Measurements from ENCODE around the gene AMDHD2. TPM values are rescaled to one million over a fixed set of nuclear protein-coding genes. Genes with fewer than 3 reads are reported as not detected.

The AMDHD2 gene
- total RNA-seq, 1 donor from 2014 or later, result 58.3 TPM

GRCh38 chr16:2514333-2515179, 5.6 kb upstream of the AMDHD2 start:
- peaks cover 1% of the 10 kb centered on the region for H3K27me3 Mint-ChIP-seq (ENCODE audit: low read depth)
- TF ChIP-seq CTCF (conservative IDR thresholded peaks at IDR 0.05), result no peak
- H3K36me3 Mint-ChIP-seq (ENCODE audit: low read depth), result no peaks in the 10 kb centered on the region
- peak overlapping the region; percentile 96 for H3K4me3 Mint-ChIP-seq
- no peak for DNase-seq (ENCODE audit: low read depth, low spot score)
- H3K27ac Mint-ChIP-seq (ENCODE audit: unreplicated experiment), result peak overlapping the region; percentile 90
- H3K9me3 Mint-ChIP-seq, result no peaks in the 10 kb centered on the region
- H3K4me1 Mint-ChIP-seq, result peaks cover 53% of the 10 kb centered on the region

- no peak for TF ChIP-seq CTCF (conservative IDR thresholded peaks at IDR 0.05)
- H3K4me1 Mint-ChIP-seq, result peaks cover 58% of the 10 kb centered on the region
- H3K27me3 Mint-ChIP-seq (ENCODE audit: low read depth), result peaks cover 3% of the 10 kb centered on the region
- H3K4me3 Mint-ChIP-seq, result peak overlapping the region; percentile 96
- peak overlapping the region; percentile 90 for H3K27ac Mint-ChIP-seq (ENCODE audit: unreplicated experiment)
- no peak for DNase-seq (ENCODE audit: low read depth, low spot score)
- no peaks in the 10 kb centered on the region for H3K36me3 Mint-ChIP-seq (ENCODE audit: low read depth)
- H3K9me3 Mint-ChIP-seq, result no peaks in the 10 kb centered on the region
These were observed 4.9 kb upstream of the AMDHD2 start for GRCh38 chr16:2515180-2515851.

- peak overlapping the region; percentile 96 for H3K4me3 Mint-ChIP-seq
- peaks cover 59% of the 10 kb centered on the region for H3K4me1 Mint-ChIP-seq
- no peak for TF ChIP-seq CTCF (conservative IDR thresholded peaks at IDR 0.05)
- H3K27ac Mint-ChIP-seq (ENCODE audit: unreplicated experiment), result peak overlapping the region; percentile 81
- no peak for DNase-seq (ENCODE audit: low read depth, low spot score)
- no peaks in the 10 kb centered on the region for H3K36me3 Mint-ChIP-seq (ENCODE audit: low read depth)
- H3K9me3 Mint-ChIP-seq, result no peaks in the 10 kb centered on the region
- peaks cover 7% of the 10 kb centered on the region for H3K27me3 Mint-ChIP-seq (ENCODE audit: low read depth)
These were observed 3.6 kb upstream of the AMDHD2 start for GRCh38 chr16:2516391-2517240.

GRCh38 chr16:2517954-2518605, 2.1 kb upstream of the AMDHD2 start:
- TF ChIP-seq CTCF (conservative IDR thresholded peaks at IDR 0.05), result no peak
- no peak for DNase-seq (ENCODE audit: low read depth, low spot score)
- H3K4me3 Mint-ChIP-seq, result peak overlapping the region; percentile 96
- H3K4me1 Mint-ChIP-seq, result peaks cover 48% of the 10 kb centered on the region
- H3K36me3 Mint-ChIP-seq (ENCODE audit: low read depth), result no peaks in the 10 kb centered on the region
- no peak overlapping the region for H3K27ac Mint-ChIP-seq (ENCODE audit: unreplicated experiment)
- no peaks in the 10 kb centered on the region for H3K9me3 Mint-ChIP-seq
- H3K27me3 Mint-ChIP-seq (ENCODE audit: low read depth), result peaks cover 7% of the 10 kb centered on the region
